PC-9 (cell line): ENCODE data around the gene CABP7.

Experiments
- CTCF ChIP-seq: fragments of 200-600 bp; sonication (generic); conservative IDR thresholded peaks from 2 replicates; pipeline ENCODE4 v1.6.1; 2017; ENCODE audit warnings: mixed run types, antibody characterized with exemption, mild to moderate bottlenecking, moderate library complexity
- EZH2 ChIP-seq: fragments of 200-600 bp; sonication (generic); IDR thresholded peaks from 2 replicates; pipeline ENCODE4 v1.8.0; 2017; ENCODE audit warnings: antibody characterized with exemption, low read depth

DNA sequence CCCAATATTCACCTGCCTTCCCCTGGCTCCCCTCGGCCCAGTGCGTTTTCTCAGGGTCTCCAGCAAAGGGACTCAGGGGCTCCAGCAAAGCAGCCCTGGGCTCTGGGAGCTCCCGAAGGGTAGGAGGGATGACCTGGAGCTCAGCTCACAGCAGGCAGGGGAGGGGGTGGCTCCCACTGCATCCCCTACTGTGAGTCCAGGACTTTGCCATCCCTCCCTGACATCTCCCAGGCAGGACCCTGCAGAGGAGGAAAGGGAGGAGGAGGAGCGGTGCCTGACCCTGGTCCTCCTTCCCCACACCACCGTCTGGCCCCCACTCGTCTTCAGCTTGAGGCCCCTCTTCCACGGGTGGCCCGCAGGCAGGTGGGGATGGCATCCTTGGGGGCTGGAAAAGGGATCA, 5.0 kb downstream of the CABP7 start:
- no peak for TF ChIP-seq EZH2
- TF ChIP-seq CTCF, result no peak
